ENCODE measurements around the gene SGCD.

SGCD gene

GRCh38 chr5:156587012-156587411 lies 260.0 kb downstream of the SGCD start:
- DNase-seq, result no peak
- H3K36me3 ChIP-seq, result no peaks in the 10 kb centered on the region
- H3K4me3 ChIP-seq (ENCODE audit: low read depth, low read length), result no peak overlapping the region
- no peaks in the 10 kb centered on the region for H3K27me3 ChIP-seq
- no peaks in the 10 kb centered on the region for H3K9me3 ChIP-seq
- TF ChIP-seq, protein P1, sequence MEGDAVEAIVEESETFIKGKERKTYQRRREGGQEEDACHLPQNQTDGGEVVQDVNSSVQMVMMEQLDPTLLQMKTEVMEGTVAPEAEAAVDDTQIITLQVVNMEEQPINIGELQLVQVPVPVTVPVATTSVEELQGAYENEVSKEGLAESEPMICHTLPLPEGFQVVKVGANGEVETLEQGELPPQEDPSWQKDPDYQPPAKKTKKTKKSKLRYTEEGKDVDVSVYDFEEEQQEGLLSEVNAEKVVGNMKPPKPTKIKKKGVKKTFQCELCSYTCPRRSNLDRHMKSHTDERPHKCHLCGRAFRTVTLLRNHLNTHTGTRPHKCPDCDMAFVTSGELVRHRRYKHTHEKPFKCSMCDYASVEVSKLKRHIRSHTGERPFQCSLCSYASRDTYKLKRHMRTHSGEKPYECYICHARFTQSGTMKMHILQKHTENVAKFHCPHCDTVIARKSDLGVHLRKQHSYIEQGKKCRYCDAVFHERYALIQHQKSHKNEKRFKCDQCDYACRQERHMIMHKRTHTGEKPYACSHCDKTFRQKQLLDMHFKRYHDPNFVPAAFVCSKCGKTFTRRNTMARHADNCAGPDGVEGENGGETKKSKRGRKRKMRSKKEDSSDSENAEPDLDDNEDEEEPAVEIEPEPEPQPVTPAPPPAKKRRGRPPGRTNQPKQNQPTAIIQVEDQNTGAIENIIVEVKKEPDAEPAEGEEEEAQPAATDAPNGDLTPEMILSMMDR (IDR thresholded peaks at IDR 0.05; ENCODE audit: low read depth, low read length), result no peak
- H3K4me1 ChIP-seq, result no peaks in the 10 kb centered on the region

DNA sequence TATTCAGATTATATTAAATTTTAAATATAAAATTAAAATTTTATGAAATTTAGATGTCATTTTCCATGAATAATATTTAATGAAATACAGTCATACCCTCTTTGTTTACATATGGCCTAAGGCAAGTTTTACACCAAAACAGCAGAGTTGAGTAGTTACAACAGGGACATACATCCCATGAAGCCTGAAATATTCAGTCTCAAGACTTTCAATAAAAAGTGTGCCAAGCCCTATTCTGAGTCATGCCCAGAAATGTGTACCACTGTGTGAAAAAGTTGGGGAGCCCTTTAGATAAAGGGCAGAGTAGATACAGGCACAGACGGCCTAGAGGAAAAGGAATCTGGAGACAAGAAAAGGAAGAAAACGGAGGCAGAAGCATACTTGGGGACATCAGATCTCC lies 261.3 kb downstream of the SGCD start:
- TF ChIP-seq, protein P1 (IDR thresholded peaks at IDR 0.05; ENCODE audit: low read depth, low read length), result no peak
- Histone ChIP-seq H3K9me3 (no peaks in the 10 kb centered on the region), H3K36me3 (no peaks in the 10 kb centered on the region), H3K4me3 (ENCODE audit: low read depth, low read length) (no peak overlapping the region), H3K4me1 (no peaks in the 10 kb centered on the region), H3K27me3 (no peaks in the 10 kb centered on the region)
- DNase-seq, result no peak

GRCh38 chr5:156589104-156589945 lies 262.4 kb downstream of the SGCD start:
- no peaks in the 10 kb centered on the region for H3K4me1 ChIP-seq
- no peaks in the 10 kb centered on the region for H3K27me3 ChIP-seq
- no peaks in the 10 kb centered on the region for H3K36me3 ChIP-seq
- no peak for DNase-seq
- TF ChIP-seq, protein P1 (IDR thresholded peaks at IDR 0.05; ENCODE audit: low read depth, low read length), result no peak
- no peaks in the 10 kb centered on the region for H3K9me3 ChIP-seq
- no peak overlapping the region for H3K4me3 ChIP-seq (ENCODE audit: low read depth, low read length)

- Histone ChIP-seq H3K9me3 (no peaks in the 10 kb centered on the region), H3K4me1 (no peaks in the 10 kb centered on the region), H3K4me3 (ENCODE audit: low read depth, low read length) (no peak overlapping the region), H3K36me3 (no peaks in the 10 kb centered on the region), H3K27me3 (no peaks in the 10 kb centered on the region)
- DNase-seq, result no peak
- TF ChIP-seq, protein P1 (IDR thresholded peaks at IDR 0.05; ENCODE audit: low read depth, low read length), result no peak
Measured at GRCh38 chr5:156589946-156590216, 262.9 kb downstream of the SGCD start.

DNA sequence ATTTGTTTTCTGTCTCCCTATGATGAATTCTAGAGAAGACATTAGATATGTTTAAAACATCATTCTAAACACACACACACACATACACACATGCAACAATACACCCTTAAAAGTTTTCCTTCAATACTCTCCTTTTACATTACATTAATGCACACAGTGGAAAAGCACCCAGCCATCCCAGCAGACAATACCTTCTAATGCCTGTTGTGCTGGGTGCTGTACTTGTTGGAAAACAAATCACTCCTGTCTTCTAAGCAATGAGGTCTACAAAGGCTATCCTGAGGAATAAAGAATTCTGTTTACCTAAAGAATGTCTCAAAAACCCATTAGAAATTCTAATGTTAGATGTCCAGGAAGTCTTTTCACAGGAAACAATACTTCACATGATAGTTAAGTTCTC lies 264.0 kb downstream of the SGCD start:
- Histone ChIP-seq H3K27me3 (no peaks in the 10 kb centered on the region), H3K36me3 (no peaks in the 10 kb centered on the region), H3K4me1 (no peaks in the 10 kb centered on the region), H3K9me3 (no peaks in the 10 kb centered on the region), H3K4me3 (ENCODE audit: low read depth, low read length) (no peak overlapping the region)
- TF ChIP-seq, protein P1 (IDR thresholded peaks at IDR 0.05; ENCODE audit: low read depth, low read length), result no peak
- no peak for DNase-seq

DNA sequence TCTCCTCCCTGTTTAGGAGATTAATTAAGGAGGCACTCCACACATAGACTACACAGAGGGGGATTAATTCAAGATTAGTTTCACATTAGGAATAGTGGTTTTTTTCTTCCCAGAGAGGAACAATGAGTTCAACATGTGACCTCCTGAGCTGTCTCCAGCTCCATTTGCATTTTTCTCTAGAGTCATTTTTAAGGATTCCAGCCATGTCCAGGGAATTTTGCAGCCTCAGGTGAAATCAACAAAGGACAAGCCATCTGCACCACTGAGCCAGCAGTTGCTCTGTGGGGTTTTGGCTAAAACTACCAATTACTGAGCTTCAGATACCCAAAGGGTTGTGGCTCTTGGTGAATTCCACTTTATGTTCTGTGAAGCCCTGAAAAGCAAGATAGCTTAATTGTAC lies 264.7 kb downstream of the SGCD start:
- Histone ChIP-seq H3K9me3 (no peaks in the 10 kb centered on the region), H3K36me3 (no peaks in the 10 kb centered on the region), H3K4me1 (no peaks in the 10 kb centered on the region), H3K4me3 (ENCODE audit: low read depth, low read length) (no peak overlapping the region), H3K27me3 (no peaks in the 10 kb centered on the region)
- DNase-seq, result no peak
- TF ChIP-seq, protein P1 (IDR thresholded peaks at IDR 0.05; ENCODE audit: low read depth, low read length), result no peak

Measured in BE2C (cell line).